NCI-H510A treated with DMSO at 0.1 percent for 48 hours (cell line): ENCODE data around the gene TMEM63B.
"Not testable (repeated sequence)": the region's sequence is repeated elsewhere in the genome, so short reads cannot be mapped to it uniquely, and the experiment has no call there.

Source experiments
- DNase-seq: peaks from one replicate; lab custom pipeline; 2025; lab: John Stamatoyannopoulos, UW

The TMEM63B gene

DNA sequence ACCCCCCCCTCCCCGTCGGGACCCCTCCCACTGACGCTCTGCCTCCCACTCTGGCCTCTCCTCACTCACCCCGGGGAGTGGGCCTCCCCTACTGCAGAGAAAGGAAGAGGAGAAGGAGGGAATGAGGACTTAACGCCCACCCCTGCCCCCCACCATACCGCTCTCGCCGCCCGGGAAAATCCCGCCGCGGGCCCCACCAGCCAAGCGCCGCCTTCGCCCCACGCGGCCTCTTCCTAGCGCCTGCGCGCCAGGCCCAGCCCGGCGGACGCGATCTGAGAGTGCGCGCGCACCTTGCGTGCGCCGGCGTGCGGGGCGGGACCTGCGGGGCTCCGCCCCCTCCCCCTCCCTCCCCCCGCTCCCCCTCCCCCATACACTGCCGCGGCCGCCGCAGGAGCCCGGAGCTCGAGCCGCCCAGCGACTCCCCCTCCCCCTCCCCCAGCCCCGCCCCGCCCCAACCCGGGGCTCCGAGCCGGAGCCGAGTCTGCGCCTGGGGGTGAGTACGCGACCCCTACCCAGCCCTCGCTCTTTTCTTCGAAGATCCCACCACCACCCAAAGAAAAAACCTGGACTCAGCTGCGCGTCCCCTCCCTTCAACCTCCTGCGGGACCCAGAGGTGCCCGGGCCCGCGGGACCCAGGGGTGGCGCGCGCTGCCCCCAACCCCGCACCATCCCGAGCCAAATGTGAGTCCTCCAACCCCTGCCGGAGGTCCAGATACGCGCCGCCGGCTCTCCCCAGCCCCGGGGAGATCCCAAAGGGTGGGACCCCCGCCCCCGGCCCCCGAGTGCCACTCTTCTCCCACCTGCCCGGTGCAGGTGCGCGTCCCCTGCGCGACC lies at the start of gene TMEM63B, which contains the start of gene MRPL14:
Gene TMEM63B (plus strand): TSS at position 369 of the 834 bp plus-strand sequence. CDS start 7,031 bp downstream, outside the sequence.
Gene MRPL14 (minus strand): TSS at position 267 of the 834 bp plus-strand sequence. CDS start 10,841 bp downstream, outside the sequence.
- peak; percentile 73 for DNase-seq

DNA sequence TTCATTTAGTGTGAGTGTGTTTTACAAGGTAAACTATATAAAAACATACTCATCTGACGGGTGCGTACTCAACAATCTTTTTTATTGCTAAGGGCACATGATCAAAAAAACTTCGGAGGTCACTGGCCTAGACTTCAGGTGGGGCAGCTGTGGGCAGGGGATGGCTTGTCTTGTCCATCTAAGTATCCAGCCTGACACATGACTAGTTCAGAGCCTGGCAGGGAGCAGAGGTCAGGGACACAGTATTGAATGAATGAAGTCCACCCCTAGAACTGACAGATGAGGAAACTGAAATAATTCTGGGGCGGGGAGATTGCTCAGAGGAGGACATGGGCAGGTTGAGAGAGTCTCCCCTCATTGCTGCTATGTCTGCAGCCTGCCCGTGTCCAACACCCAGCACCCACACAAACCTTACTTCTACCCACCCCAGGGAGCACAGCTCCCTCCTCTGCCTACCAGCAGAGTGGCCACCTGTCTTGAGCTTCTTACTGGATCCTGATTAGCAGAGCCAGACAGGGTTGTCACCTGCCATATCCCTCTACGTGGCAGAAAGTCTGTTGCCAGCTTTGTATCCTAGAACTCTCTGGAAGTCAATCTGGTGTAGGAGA lies 49.0 kb upstream of the TMEM63B start:
- DNase-seq = no peak

DNA sequence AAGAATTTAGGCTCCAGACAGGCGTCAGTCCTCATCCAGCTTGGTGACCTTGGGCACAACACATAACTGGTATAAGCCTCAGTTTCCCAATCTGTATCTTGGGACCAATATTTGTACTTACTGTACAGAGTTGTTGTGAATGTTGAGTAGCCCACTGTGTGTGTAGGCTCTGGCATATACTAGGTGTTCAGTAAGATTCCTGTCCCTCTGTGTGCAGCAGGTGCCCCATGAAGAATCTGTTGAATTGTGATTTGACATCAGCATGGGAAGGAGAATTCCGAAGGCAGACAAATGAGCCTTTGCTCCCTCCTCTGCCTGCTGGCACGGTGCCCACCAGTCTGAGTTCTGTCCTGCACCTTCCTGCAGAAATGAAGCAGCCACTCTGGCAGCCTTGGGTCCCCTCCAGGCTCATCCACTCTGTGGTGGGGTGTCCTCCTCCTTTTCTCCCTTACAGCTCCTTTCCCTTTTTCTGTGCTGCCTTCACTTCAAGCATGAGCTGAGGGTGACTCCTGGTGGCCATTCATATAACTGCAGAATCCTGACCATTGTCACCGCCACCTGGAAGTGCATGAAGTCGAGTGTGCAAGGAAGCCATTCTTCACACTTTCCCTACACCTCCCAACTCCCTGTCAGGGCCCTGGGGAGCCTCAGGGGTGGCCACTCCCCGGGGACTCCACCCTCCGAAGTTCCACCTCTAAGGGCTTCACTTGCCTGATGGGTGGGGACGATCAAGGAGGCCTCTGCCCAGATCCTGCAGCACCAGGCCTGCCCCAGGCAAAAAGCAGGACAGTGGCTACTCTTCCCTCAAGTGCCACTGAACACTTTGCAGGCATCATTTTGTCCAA lies 48.3 kb upstream of the TMEM63B start:
- DNase-seq = no peak

DNA sequence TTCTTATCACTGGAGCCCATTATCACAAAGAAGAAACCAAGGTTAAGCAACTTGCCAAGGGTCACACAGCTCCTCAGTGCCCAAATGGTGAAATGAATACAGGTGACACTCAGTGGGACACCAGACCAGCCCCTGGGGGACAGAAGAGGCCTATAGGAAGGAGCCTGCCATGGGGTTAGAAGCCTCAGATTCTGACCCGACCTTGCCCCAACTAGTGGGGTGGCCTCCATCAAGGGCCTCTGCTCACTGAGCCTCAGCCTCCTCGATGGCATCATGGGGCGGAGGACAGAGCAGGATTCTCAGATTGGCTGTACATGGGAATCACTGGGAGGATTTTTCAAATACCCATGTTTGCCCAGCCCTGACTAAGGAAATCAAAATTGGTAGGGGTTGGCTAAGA lies 47.7 kb upstream of the TMEM63B start:
- DNase-seq = no peak

DNA sequence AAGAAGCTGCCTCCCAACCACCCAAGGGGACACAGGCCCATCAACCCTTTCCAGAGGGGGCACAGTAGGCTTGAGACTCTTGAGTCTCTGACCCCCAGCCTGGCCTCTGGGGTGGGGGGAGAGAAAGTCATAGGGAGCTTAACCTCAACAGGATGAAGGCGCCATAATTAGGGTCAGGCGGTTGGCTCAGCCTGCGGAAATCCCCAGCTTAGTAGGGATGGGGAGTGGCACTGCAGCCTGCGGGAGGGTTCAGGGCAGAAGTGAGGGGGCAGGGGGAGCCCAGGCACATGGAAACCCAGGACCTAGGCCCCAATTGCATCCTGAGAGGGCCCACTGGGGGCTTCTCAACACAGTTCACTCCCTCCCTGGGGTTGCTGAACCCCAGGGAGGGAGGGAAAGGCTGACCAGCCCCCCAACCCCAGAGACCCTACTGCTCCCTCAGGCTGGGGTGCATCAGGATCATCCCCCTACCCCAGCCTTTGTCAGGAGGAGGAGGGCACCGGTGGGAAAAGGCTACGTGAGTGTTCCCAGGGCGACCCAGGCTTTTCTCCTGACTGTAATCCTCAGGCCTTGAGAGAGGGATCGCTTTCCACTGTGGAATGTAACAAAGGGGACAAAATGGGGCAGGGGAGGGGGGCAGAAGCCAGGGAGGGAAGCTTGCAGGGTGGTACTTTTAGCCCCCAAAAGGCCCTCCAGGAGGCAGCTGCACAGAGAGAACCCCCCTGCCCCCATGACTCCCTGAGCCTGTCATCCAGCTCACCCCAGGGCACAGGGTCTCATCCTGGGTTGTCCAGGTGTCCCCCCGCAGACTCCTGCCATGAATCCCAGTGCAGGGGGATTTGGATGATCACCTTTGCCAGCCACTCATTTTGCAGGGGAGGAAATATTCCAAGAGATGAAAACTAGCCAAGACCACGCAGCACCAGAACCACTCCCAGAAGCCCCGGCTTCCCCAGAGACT lies 46.5 kb upstream of the TMEM63B start:
- no peak for DNase-seq

DNA sequence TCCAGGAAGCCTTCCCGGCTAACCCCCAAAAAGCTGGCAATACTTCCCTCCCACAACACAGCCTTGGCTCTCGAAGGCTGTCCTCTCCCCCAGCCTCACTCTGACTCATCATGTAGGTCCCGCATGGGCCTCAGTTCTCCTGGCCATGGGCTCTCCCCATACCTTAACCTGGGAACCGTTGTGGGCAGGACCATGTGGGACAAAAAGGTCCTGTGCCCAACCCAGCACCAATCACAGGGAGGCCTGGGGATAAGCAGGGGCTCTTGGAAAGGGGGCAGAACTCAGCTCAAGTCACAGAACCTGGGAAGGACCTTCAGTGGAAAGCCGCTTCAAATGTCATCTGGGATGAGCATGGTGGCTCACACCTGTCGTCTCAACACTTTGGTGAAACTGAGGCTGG lies 45.6 kb upstream of the TMEM63B start:
- DNase-seq = no peak

DNA sequence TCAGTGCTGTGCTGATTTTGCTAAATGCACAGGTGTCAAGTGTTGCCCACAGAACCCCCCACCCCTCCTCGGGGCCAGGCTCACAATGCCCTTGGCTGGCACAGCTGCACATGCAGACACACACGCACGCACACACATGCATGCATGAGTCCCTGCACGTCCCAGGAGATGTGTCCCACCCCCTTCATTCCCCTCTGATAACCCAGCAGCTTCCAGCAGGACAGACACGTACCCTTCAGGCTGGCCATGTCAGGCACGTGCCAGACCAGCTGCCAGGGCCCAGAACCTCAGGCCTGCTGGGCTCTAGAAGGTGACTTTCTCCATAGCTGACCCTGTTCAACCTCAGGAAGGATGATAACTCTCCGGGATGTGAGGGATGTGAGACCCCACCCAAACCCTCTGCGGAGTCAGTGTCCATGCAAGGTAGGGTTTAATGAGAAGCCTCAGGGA lies 44.5 kb upstream of the TMEM63B start:
- DNase-seq = no peak

DNA sequence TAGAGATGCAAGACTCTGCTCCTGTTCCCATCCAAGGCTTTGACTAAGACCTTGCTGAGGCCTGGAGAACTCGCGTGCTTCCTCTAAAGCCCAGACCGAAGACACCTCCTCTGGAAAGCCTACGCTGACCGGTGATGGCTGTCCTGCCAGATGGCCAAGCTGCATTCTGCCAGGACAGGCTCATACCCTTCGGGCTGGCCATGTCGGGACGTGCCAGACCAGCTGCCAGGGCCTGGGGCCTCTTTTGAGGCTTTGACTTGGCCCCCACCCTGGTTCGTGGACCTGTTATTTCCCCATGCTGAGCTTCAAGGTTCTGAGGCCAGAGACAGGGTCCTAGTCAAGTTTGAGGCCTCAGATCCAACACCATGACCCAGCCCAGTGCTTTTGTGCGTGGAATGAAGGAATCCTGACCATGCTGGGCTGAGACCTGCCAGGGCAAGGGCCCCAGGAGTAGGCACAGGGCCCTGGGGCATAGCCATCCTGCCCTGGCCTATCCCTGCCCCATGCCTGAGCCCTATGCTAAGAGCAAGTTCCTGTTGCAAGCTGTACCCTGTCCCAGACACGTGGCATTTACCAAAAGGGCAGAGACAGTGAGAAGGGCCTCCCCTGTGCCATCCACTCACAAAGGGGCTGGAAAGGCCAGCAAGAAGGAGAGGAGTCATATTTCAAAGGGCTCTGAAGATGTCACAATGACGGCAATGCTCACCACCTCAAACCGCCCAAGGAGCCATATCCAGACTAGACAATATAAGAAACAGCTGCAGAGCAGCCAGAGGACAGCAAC lies 42.9 kb upstream of the TMEM63B start:
- peak; percentile 92 for DNase-seq

DNA sequence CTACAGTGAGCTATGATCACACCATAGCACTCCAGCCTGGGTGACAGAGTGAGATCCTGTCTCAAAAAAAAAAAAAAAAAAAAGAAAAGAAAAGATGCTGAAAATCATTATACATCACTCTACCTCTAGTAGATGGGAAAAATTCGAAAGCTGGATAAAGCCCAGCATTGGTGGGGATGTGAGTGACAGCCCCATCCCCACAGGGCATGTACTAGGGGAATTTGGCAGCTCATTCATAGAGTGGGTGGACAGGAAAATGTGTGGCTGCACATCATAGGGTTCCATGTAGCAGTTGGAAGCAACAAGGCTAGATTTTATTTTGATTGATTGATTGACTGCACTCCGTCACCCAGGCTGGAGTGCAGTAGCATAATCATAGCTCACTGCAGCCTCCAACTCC lies 42.1 kb upstream of the TMEM63B start:
- DNase-seq = no peak

DNA sequence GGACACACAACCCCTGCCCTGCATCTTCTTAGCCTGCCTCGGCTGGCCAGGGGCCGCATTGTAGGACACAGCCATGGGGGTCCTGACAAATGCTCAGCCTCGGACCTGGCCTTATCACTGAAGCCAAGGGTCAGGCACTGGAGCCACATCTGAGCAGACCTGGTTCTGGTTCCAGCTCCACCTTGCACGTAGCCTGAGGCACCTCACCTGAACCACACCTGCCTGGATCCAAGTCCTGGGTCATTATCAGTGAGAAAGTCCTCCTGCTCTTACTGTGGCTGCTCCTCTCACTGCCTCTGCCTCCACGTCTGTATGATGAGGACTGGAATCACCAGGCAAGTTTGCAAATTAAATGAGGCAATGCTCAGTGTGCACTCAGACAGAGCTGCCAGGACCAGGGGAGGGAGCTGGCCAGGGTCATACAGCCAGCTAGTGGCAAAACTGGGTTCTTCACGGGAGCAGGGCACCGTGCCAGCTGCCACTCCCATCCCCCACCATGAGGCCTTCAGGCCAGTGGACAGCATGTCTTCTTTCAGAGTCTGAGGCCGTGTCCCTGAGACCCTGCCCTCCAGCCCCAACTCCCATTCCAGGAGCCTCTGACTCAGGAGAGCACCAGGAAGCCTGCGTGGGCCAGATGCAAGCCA lies 40.3 kb upstream of the TMEM63B start:
- DNase-seq = peak; percentile 25

DNA sequence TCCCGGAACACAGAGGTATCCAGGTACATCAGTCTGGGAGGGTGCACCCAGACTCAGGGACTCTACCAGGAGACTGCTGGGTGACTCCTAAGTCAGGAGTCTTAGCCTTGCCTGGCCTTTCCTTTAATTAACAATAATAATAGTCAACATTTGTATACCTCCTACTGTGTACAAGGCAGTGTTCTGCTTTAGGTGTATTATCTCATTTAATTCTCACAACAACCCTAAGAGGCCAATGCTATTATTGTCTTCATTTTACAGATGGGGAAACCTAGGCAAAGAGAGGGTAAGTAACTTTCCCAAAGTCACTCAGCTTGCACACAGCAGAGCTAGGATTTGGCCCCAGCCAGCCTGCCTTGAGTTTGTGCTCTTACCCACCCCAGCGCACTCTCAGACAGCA lies 39.7 kb upstream of the TMEM63B start:
- DNase-seq = no peak

DNA sequence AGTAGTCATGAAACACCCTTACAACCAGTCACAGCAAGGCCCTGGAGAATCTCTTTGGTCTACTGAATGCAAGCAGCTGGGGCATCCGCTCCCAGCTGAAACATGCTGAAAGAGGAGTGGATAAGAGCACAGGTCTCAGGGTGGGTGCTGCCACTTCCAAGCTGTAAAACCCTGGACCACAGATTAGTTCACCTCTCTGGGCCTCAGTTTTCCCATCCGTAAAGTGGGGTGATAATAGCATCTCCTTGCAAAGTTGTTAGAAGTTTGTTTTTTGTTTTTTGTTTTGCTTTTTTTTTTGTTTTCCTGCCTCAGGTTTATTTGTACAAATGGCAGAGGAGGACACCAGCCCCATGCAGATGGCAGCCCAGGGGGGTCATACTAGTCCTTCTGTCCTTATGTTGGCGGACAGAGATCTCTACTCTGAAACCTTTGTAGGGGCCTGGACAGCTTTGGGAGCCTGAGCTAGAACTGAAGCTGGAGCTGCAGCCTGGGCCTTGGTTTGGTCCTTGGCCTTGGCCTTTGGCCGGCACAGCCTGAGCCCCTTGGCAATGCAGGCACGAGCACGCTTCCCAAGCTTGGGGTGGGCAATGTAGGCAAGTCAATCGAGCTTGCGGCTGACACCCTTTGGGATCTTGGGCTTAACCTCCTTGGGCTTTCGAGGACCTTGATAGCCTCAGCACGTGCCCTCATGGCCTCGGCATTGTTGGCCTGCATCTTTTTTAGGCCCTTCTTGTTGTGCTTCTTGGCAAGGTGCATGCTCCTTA lies 38.3 kb upstream of the TMEM63B start:
- no peak for DNase-seq

DNA sequence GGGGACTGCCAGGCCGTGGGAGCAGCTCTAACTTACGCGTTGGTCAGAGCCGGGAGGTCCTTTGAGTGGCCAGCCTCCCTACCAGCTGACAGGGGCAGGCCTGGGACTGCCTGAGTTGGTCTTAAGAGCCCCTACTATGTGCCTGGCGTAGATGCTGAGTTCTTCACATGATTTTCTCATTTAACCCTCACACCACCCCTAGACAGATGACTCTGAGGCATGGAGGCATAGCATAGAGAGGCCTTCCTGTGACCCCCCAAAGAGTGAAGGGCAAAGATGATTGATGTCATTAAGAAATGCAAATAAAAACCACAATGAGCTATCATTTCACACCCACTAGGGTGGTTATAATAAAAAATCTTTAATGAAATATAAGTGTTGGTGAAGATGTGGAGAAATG lies 36.9 kb upstream of the TMEM63B start:
- no peak for DNase-seq

DNA sequence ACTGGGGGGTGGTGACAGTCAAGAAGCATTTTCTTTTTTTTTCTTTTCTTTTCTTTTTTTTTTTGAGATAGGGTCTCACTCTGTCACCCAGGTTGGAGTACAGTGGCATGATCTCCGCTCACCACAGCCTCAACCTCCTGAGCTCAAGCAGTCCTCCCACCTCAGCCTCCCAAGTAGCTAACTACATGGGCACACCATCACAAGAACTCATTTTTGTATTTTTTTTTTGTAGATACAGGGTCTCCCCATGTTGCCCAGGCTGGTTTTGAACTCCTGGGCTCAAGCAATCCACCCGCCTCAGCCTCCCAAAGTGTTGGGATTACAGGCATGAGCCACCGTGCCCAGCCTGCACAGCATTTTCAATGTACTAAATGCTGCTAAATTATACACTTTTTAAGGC lies 36.0 kb upstream of the TMEM63B start:
- DNase-seq = not testable (repeated sequence)

DNA sequence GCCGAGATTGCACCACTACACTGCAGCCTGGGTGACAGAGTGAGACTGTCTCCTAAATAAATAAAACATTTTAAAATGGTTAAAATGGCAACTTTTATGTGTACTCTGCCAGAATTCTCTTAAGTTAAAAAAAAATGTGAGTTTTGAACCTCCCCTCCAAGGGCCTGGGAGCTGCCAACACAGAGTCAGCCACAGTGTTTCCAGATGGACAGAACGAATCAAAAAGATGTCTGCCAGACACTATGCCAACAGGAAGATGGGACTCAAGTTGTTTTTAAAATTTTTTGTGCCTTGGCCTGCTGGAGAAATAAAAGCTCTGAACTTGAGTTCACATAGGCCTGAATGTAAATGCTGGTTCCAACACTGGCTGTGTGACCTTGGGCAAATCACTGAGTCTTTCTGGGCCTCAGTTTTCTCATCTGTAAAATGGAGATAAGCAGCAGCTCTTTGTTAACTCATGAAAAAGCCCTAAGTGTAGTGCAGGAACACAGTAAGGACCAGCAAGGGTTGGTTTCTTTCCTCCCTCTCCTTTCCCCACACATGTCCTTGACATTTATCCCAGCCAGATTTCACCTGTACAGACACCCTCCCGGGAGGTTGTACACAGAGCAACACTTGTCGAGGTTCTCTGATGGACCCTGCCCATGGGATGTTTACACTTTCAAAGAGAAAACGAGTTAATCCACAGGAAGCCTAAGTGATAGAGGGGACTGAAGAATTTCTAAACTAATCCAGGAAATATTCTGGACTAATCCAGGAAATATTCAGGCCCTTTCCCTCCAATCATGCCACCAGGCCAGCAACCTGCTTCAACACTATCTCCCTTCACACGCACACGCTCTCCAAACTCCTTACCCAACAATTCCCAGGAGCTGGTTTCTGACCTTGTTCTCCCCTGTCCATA lies 35.1 kb upstream of the TMEM63B start:
- DNase-seq = no peak

DNA sequence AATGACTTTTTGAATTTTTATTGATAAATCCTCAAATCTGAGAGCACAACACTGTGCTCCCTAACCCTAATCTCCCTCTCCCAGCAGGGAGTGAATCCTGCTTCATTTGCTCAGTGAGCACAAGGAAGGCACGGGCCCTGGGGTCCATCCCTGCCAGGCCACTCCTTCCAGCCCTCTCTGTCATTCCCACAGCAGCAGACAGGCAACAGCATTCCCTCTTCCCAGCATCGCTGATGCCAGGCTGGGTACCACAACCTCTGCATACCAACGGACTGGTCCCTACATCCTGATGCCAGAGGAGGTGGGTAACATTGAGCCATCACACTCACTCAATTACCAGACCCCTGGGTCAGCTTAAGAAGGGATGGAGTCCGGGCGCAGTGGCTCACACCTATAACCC lies 34.3 kb upstream of the TMEM63B start:
- no peak for DNase-seq

DNA sequence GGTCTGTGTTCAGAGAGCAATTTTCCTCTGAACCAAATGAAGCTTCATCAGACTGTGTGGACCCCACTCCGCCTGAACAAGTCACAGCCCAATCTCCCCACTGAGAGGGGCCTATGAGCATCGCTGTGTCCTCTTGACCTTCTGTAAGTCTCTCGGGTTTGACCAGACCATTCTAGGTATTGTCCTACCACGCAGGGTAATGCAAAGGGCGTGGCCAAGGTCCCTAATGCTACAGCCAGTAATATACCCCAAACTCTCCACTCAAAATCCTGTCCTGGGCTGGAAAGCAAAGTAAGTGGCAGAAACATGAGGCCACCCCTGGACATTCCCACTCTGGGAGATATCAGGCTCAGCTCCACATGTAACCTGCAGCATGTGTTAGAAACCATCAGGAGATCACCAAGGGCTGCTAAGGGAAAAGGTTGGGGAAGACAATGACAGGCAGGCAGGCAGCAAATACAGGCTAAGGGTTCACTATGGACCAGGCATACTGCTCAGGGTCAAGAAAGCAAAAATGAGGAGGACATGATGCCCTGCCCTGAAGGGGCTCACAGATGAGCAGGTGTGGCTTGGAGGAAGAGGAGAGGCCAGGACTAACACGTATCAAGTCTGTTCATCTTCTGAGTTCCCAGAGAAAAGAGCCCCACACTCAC lies 33.5 kb upstream of the TMEM63B start:
- no peak for DNase-seq
